ENCODE measurements around the gene EXT2. TPM values are rescaled to one million over a fixed set of nuclear protein-coding genes. Genes with fewer than 3 reads are reported as not detected.

EXT2 gene
- total RNA-seq, 3 donors from 2014 or later, result 82.1 to 108 (median 96.9) TPM

DNA sequence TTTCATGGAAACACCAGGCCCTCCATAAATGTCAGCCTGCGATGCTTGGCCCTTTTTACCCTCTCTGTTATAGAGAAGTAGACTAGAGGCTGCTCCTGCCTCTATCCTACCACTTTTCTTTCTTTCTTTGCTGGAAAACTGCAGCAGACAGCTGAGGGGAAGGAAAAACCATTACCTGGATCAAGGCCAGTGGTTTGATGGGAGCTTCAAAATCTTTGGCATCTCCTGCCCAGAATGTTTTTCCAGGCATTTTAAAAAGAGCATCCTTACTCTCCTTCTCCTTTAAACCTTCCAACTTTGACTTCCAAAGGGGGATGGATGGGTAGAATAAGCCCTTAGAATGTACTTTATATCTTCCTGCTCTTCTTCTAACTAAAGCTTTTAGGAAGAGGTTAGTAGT lies 44.9 kb downstream of the EXT2 start:
- no peak overlapping the region for H3K4me3 ChIP-seq
- no peak for DNase-seq (ENCODE audit: low spot score in 2 of 2)
- H3K27me3 ChIP-seq, result no peaks in the 10 kb centered on the region
- H3K4me1 ChIP-seq, result no peaks in the 10 kb centered on the region
- H3K9me3 ChIP-seq, result no peaks in the 10 kb centered on the region
- intact Hi-C loops (cut with DNase I; ENCODE audit: low total_unique reads), result no loop called here
- TF ChIP-seq POLR2AphosphoS5 (IDR thresholded peaks at IDR 0.05) (no peak), CTCF (IDR thresholded peaks at IDR 0.05) (no peak), POLR2A (IDR thresholded peaks at IDR 0.05) (no peak)
- H3K36me3 ChIP-seq, result no peaks in the 10 kb centered on the region
- no peak overlapping the region for H3K27ac ChIP-seq

- TF ChIP-seq POLR2A (IDR thresholded peaks at IDR 0.05), result no peak
- TF ChIP-seq POLR2AphosphoS5 (IDR thresholded peaks at IDR 0.05), result no peak
- no peak for TF ChIP-seq CTCF (IDR thresholded peaks at IDR 0.05)
- Histone ChIP-seq H3K36me3 (no peaks in the 10 kb centered on the region), H3K27me3 (no peaks in the 10 kb centered on the region), H3K27ac (no peak overlapping the region), H3K4me1 (no peaks in the 10 kb centered on the region), H3K9me3 (no peaks in the 10 kb centered on the region), H3K4me3 (no peak overlapping the region)
- DNase-seq (ENCODE audit: low spot score in 2 of 2), result no peak
- intact Hi-C loops (cut with DNase I; ENCODE audit: low total_unique reads), result no loop called here
Measured at GRCh38 chr11:44140805-44141204, 45.3 kb downstream of the EXT2 start.

DNA sequence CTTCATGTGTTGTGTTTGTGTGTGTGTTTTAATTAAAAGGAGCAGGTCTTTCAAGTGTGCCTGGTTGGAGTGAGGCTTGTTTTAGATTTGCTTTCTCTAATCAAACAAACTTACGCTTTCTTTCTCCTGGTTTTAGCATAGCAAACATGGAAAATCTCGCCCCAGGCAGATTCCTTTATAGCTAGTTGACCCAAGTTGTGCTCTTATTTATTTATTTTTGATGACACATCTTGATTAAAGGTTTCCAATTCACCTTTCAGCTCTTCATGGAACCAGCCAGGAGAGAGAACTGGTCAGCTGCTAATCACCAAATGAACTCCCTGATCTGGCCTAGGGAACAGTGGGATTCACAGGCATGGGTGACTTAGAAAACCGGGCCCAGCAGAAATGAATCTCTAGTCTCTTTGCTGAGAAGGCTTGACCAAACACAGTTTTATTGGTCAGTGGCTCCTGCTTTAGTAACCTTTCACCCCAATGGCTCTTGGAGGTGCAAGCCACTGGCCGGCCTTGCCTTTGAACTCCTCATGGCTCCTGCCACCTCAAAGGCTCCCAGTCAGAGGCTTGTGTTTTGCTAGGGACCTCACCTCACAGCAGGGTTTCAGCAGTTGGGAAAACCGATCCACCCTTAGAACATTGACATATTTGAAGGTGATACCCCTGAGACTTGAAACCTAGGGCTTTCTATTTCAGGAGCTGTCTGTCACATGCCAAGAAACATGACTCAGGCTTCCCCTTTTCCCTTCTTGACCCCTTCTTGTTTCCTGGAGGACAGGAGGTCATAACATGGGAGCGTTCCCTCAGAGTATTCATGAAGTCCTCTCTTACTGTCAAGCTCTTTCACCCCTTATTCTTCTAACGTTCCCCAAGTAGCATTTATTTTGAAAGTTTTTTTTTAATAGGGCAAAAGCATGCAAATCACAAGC lies 48.8 kb downstream of the EXT2 start:
- Histone ChIP-seq H3K4me3 (no peak overlapping the region), H3K36me3 (no peaks in the 10 kb centered on the region), H3K27ac (no peak overlapping the region), H3K9me3 (no peaks in the 10 kb centered on the region), H3K4me1 (no peaks in the 10 kb centered on the region), H3K27me3 (no peaks in the 10 kb centered on the region)
- no peak for DNase-seq (ENCODE audit: low spot score in 2 of 2)
- TF ChIP-seq POLR2A (IDR thresholded peaks at IDR 0.05) (no peak), POLR2AphosphoS5 (IDR thresholded peaks at IDR 0.05) (no peak), CTCF (IDR thresholded peaks at IDR 0.05) (no peak)
- intact Hi-C loops (cut with DNase I; ENCODE audit: low total_unique reads), result no loop called here

DNA sequence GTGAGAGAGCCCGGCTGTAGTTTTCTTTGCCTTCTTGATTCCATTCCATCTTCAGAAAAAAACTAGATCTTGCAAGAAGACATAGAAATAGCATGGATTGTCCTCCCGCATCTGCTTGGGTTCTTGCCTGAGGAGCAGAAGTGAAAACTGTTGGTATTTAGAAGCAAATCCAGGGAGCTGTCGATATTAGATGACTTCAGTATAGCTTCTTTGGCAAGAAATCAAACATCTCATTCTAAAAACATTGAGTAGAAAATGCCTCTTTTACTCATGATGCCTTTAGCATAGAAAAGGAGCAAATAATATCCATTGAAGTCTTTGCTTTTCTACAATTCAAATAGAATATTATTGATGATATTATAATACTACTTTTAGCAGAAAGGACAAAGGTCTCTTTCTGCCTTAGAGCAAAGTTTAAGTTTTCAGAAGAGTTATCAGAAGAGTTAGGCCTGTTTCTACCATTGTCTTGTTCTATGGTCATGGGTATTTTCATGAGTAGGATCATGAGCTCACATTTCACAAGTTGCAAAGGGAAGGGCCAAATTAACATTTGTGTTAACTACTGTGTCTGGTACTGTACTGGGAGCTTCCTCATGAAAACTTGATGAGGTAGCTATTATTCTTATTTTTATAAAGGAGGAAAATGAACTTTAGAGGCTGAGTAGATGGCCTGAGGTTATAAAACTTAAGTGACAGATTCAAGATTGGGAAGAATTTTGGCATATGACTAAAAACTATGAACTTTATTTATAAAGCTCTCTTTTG lies 49.7 kb downstream of the EXT2 start:
- Histone ChIP-seq H3K4me3 (no peak overlapping the region), H3K27ac (no peak overlapping the region), H3K27me3 (no peaks in the 10 kb centered on the region), H3K36me3 (no peaks in the 10 kb centered on the region), H3K9me3 (no peaks in the 10 kb centered on the region), H3K4me1 (no peaks in the 10 kb centered on the region)
- TF ChIP-seq POLR2AphosphoS5 (IDR thresholded peaks at IDR 0.05) (no peak), POLR2A (IDR thresholded peaks at IDR 0.05) (no peak)
- no peak for DNase-seq (ENCODE audit: low spot score in 2 of 2)
- intact Hi-C loops (cut with DNase I; ENCODE audit: low total_unique reads), result no loop called here

DNA sequence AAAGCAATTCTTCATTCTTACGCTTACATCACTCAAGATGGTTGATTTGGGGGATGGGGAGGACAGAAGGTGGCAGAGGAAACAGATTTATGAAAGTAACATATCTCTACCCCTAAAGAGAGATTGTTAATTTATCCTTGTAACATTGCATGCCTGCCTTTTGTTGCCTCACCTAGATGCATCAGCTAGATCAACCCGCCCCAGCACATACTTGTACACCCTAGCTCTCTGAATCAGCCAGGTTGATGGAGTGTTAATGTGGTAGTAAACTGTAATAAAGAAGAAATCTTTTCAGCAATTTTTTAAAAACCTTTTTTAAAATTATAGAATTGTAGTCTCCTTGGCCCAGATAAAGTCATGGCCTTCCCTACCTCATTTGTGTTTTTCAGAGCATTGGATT lies 51.5 kb downstream of the EXT2 start:
- Histone ChIP-seq H3K27ac (no peak overlapping the region), H3K4me3 (no peak overlapping the region), H3K4me1 (no peaks in the 10 kb centered on the region), H3K27me3 (no peaks in the 10 kb centered on the region), H3K36me3 (no peaks in the 10 kb centered on the region), H3K9me3 (no peaks in the 10 kb centered on the region)
- no peak for DNase-seq (ENCODE audit: low spot score in 2 of 2)
- TF ChIP-seq CTCF (IDR thresholded peaks at IDR 0.05), result no peak
- TF ChIP-seq POLR2AphosphoS5 (IDR thresholded peaks at IDR 0.05), result no peak
- TF ChIP-seq POLR2A (IDR thresholded peaks at IDR 0.05), result no peak
- intact Hi-C loops (cut with DNase I; ENCODE audit: low total_unique reads), result no loop called here
